SKM-1 treated with dmso at 0.1 percent for 144 hours (cell line): Measurements from ENCODE around the gene EVC.
"Not testable (repeated sequence)": the region's sequence is repeated elsewhere in the genome, so short reads cannot be mapped to it uniquely, and the experiment has no call there.

Experiments
- DNase-seq: peaks from one replicate; lab custom pipeline; 2025; ENCODE audit not compliant: unreplicated experiment; lab: John Stamatoyannopoulos, UW

The EVC gene

DNA sequence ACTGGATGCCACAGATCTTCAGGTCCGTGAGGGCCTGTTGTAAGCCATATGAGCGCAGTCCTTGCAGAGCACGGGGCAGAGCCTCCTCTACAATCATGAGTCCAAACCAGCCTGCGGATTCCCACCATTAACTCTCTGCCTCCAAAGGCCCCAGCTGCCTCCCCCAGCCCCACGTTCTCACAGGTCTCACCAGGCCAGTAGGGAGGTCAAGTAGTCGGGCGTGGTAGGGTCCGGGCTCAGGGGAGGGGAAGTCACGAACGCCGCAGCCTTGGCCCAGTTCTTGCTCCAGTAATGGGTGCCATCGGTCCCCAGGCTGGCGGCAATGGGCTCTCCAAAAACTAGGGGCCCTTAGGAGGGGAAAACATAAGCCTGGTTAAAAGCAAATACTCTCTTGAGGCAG lies 128.3 kb downstream of the EVC start:
- no peak for DNase-seq

GRCh38 chr4:5839751-5840674 lies 129.0 kb downstream of the EVC start:
- no peak for DNase-seq

DNA sequence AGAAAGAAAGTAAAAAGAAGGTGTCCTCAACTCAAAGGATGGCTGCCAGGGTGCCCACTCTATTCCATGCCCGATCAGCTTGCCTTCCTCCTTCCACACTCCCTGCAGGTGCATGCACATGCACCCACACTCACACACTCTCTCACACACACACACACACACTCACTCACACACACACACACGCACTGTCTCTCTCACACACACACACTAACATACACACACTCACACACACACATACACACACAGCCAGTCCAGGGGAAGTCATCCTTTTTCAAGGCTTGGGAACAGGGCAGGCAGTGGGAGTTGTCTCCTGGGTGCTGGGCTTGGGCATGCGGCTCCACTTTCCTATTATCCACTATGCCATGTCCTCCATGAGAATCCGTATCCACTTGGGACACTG lies 131.5 kb downstream of the EVC start:
- DNase-seq, result no peak

- no peak for DNase-seq
Measured at GRCh38 chr4:5843573-5844530, 132.9 kb downstream of the EVC start.

GRCh38 chr4:5845035-5845905 lies 134.3 kb downstream of the EVC start:
- DNase-seq, result no peak

- DNase-seq, result no peak
Measured at GRCh38 chr4:5851637-5852301, 140.8 kb downstream of the EVC start.

- no peak for DNase-seq
Measured at GRCh38 chr4:5852523-5853202, 141.7 kb downstream of the EVC start.

- DNase-seq, result no peak
Measured at GRCh38 chr4:5854929-5855328, 143.9 kb downstream of the EVC start.

DNA sequence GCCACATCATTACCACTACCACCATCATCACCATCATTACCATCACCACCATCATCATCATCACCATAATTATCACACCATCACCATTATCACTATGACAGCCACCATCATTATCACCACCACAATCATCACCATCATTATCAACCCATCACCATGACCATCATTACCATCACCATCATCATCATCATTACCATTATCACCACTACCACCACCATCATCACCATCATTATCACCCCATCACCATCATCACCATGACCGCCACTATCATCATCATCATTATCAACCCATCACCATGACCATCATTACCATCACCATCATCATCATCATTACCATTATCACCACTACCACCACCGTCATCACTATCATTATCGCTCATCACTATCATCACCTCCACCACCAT lies 145.4 kb downstream of the EVC start:
- DNase-seq, result not testable (repeated sequence)

- no peak for DNase-seq
Measured at GRCh38 chr4:5857199-5857598, 146.2 kb downstream of the EVC start.

- no peak for DNase-seq
Measured at GRCh38 chr4:5858020-5858769, 147.2 kb downstream of the EVC start.

DNA sequence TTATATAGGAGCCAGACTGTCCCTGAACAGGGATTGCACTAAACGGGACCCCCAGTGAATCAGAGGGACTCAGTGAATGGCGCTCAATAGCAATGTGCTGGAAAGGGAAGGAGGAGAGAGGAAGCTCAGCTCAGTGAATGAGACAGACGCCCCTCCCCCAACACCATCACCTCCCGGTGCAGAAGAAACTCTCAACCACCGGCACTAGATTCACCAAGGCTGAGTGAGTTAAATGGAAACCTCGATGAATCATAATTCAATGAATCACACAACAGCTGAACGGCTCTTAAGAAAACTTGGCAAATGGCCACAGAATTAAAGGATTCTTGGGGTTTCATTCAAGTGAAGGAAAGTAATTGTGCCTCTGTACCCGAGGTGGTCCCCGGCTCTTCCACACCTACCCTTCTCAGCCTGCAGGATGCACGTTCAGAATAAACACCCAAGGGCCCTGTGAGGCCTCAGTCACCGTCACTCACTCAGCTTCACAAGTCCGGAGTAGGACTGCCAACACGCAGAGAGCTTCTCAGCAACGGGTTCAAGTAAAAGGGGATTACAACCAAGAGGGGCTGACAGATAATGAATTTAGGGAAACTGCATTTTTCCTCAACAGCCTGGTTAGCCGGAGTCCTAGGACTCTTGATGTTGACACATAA lies 152.6 kb downstream of the EVC start:
- peak; percentile 39 for DNase-seq
